NCI-H1105 treated with DMSO at 0.1 percent for 48 hours (cell line): ENCODE data around the gene NEO1.

ENCODE experiments used
- DNase-seq: peaks from one replicate; lab custom pipeline; 2025; lab: John Stamatoyannopoulos, UW

Gene NEO1

DNA sequence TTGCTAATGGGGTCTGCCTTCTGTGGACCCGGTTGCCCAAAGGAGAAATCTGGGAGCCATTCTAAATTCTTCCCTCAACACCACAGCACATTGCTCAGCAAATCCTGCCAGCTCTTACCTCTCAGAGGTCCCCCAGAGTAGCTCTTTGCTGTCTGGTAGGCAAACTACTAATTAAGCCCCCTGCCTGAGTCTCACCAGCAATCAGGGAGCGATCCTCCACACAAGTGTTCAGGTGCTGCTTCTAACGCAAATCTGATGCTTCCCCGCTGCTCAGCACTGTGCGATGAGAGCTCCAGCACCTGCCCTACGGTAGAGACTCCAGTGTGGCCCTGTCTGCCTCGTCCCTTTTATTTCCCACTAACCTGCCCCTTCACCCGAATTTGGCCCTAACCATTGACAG lies 256.0 kb downstream of the NEO1 start:
- DNase-seq, result no peak

DNA sequence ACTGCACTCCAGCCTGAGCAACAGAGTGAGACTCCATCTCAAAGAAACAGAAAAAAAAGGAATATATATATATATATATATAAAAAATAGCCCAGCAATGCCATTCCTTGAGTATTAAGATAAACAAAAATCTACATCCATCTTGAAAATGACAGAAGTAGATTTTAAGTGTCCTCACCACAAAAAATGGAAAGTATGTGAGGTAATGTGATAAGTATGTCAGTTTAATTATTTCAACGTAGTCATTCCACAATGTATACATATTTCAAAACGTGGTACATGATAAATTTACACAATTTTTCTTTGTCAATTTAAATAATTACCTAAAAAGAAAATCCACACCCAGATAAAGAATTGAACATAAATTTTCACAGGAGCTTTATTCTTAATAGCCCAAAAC lies 261.6 kb downstream of the NEO1 start:
- no peak for DNase-seq

DNA sequence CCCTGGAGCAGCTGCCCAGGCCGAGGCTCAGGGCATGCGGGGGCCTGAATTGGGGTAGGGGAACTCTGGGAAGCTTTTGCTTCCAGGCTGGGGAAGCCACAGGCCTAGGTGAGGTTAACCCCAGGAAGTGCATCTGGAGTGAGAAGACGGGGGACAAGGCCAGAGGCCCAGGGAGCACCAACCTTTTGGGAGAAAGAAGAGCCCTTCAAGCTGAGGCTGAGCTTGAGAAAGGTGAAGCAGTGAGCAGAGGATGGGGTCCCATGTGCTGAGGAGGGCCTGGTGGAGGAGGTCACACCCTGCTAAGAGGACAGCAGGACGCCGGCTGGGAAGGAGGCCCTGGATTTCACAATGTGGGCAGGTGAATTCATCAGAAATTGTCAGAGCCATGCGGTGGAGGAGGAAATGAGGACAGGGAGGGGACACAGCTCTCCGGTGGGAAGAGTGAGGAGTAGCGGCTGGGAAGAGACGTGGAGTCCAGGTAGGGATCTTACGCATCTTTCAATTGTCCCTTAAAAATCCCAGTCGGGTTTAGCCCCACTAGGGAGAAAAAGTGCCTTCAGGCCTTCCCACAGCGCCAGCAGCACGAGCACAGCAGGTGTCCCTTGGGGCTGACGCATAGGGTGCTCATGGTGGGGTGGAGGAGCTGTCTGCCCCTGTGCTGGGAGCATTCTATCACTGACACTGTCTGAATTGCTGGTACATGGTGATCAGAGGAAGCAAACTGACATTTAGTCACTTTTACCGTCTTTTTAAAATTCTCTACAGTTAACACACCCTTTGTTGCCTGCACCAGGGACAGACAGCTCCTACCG lies 265.6 kb downstream of the NEO1 start:
- DNase-seq, result no peak

- DNase-seq, result peak; percentile 4
Measured at GRCh38 chr15:73318463-73319351, 266.4 kb downstream of the NEO1 start.

DNA sequence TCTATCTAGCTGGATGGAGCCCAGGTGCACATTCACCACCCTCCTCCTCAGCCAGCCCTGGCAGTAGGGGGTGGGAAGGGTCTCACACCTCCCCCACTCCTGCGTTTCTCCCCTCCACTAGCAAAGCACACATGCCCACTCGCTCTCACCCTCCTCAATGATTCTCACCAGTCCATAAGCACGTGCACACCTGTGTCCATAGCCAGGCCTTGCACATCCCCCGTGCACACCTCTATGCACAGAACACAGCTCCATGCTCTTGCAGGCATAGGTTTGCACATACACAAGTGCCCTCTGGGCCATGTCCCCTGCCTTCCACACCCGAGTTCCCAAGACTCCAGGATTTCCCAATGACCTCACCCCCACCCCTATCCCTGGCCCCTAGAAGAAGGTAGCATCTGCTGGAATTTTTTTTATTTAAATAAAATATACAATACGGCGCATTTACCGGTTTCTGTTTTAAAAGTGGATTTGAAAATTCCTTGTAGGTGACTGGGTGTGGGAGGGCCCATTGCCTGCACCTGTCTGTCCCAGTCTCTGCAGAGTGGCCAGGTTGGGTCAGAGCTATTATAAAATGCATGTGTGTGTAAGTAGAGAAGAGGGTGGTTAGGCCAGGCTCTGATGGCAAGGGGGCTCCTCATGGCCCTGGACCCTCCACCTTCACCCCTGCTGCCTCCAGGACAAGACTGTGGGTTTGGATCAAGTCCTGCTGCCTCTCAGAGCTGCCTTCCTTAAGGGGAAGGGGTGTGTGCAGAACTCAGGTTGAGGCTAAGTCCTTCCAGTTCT lies 267.4 kb downstream of the NEO1 start:
- DNase-seq, result no peak

DNA sequence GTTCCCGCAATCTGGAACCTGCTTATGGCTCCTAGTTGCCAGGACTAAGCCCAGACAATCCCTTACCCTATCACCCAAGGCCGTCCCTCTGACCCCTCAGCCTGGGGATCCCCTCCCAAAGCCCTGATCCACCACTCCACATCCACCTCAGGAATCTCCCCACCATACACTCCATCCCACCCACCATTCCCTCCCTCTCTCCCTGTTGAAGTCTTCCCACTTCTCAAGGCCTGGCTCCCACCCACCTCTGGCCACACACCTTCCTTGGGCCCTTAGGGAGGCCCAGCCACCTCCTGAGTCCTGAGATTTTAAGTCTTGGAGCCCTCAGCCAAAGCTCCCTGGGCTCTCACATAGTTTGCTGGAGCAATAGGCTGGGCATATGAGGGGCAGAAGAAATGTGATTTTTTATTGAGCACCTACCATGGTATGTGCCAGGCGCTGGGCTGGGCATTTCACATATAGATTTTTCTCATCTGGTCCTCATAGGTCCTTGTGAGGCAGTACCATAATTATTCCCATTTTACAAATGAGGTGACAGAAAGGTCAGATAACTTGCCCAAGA lies 268.4 kb downstream of the NEO1 start:
- no peak for DNase-seq

DNA sequence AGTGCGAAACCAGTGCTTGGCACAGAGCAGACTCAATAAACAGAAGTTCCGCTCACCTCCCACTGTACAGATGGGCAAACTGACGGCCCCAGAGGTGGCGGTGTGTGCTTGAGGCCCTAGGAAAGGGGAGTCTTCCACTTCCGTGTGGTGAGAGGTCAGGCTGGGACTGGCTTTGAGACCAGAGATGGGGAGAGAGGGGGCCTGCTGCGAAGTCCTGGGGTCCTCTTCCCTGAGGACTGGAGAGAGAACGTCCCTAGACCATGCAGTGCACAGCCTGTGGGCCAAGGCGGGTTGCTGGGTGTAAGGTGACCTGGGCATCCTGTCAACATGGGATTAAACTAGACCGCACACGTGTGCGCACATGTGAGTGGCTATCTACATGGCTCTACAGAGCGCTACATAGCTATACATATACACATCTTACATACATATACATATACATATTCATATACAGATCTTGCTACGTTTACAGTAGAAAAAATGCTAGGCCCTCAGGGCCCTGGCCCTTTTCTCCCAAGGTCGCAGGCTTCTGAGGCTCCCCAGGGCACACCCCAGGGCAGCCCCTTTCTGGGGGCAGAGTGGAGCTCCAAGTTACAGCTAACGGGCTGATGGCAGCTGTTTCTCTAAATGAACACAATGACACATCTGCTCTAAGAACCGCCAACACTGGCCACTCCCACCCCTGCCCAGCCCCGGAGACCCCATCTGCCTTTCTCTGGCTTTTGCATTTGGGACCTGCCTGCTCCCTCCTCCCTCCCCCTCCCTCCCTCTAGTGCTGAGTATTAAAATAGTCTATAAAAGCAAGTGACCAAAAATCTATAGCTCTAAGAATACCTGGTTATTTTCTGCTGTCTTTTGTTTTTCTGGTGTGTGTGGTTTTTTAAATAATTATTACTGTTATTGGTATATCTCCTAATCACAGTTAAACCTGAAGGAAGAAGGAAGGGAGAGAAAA lies 269.5 kb downstream of the NEO1 start:
- no peak for DNase-seq

GRCh38 chr15:73322665-73323373 lies 270.6 kb downstream of the NEO1 start:
- DNase-seq, result no peak

DNA sequence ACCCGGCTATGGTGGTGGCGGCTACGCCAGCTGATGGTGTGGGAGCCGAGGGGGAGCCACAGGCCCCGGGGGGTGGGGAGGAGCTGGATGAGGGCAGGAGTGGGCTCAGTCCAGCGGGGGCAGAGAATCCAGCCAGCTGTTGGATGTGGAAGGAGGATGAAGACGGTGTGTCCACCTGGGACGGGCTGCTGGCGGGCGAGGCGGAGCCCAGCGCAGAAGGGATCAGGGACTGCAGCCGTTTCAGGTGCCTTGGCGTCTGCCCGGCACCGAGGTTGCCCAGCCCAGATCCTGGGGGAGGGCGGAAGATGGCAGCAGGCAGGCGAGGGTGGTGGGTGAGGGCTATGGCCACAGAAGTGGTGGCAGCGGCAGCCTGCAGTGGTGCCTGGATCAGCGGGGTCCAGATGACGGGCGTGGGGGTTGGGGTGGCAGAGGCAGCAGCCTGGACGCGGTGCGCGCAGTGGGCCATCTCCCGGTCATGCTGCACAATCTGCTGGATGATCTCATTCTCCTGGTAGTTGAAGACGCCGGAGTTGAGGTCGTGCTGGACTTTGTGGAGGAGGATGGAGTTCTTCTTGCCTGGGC lies 271.2 kb downstream of the NEO1 start:
- DNase-seq, result no peak

- no peak for DNase-seq
Measured at GRCh38 chr15:73323956-73324355, 271.7 kb downstream of the NEO1 start.

- DNase-seq, result no peak
Measured at GRCh38 chr15:73324496-73325170, 272.4 kb downstream of the NEO1 start.

DNA sequence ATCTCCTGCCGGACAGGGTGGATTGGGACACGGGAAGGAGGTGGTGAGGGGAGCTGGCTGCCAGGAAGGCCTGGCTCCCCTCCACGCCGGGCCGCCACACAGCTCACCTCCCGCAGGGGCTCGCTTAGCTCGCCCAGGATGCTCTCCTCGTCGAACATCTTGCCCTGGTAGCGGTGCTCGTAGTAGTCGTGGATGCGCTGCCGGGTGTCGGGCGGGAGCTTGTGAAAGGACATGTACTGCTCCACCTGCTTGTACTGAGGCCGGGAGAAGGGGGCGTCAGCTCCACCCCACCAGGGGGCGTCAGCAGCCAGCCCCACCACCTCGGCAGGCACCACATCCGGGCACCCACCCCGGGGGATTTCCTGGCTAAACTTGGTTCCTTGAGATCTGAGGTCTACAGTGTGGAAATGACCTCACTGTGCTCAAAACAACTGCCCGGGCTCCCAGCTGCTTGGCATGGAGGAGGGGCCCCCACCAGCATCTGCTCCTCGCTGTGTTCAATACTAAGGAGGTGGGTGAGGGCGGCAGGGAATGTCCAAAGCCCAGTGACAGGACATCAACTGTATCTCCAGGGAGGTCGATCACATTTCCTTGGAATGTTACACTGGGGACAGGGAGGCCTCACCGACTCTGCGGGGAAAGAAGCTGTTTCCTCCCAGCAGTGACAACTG lies 273.1 kb downstream of the NEO1 start:
- no peak for DNase-seq

- DNase-seq, result no peak
Measured at GRCh38 chr15:73326157-73326556, 273.9 kb downstream of the NEO1 start.

DNA sequence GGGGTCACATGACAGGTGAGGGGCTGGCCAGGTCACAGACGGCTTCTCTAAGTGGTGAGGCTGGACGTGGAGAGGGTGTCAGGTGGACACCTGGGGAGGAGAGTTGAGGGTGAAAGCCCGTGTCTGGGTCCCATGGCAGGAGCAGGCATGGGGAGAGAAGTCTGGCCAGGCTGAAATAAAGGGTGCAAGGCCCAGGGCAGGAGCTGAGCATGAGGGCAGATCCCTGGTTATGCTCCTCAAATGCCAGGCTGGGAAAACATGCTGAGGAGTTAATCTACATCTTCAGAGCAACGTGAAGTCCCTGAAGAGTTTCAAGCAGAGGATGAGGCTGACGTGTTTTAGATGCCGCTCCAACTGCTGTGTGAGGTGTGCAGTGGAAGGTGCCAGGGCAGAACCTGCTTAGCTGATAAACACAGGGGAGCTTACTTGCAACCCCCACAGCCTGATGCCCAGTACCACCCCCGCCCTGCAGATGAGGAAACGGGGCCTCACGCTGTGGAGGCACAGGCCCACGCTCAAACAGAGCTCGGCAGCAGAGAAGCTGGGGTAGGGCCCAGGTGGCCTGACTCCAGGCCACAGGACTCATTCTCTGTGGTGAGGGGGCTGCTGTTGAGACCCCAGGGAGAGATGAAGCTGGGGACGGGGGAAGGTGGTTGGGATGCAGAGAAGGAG lies 276.0 kb downstream of the NEO1 start:
- no peak for DNase-seq

DNA sequence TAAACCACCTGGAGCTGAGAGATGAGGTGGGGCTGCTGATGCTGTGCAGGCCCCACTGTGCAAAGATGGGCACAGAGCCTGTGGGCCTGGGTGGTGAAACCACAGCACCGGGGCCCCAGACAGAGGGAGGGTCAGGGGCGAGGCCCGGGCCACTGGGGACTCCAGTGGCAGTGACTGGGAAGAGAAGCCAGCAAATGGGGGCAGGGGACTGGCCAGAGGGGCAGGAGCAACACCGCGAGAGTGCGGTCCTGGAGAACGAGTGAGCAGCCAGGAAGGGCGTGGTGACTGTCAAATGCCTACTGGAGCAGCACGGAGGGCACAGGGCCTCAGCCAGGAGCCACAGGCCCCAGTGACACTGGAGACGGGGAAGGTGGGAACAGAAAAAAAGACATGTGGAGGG lies 276.7 kb downstream of the NEO1 start:
- DNase-seq, result no peak

DNA sequence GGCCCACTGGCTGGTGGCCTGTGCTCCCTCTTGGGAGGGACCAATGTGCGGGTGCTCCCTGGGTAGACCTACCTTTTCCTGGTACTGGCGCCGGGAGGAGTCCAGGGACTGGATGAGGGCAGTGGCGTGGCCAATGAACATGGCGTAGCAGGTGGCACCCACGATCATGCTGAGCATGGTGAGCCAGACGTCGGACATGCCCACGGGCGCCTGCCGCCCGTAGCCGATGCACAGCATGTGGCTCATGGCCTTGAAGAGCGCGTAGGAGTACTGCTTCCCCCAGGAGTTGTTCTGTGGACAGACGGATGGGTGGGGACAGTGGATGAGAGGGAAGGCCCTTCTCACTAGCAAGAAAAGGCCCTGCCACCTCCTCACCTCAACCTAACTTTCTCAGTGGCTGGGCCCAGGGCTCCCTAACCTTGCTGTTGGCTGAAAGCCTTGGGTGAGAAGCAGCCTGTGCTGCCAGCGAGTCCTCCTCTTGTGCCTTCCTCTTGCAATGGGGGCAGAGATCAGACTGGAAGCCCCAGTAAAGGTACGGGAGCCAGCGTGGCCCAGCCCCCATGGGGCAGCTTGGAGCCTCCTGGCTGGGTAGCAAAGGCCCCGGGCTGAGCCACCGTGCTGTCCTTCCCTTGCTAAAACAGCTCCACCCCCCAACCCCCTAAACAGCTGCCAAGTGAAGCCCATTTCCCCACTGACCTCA lies 277.4 kb downstream of the NEO1 start:
- no peak for DNase-seq

DNA sequence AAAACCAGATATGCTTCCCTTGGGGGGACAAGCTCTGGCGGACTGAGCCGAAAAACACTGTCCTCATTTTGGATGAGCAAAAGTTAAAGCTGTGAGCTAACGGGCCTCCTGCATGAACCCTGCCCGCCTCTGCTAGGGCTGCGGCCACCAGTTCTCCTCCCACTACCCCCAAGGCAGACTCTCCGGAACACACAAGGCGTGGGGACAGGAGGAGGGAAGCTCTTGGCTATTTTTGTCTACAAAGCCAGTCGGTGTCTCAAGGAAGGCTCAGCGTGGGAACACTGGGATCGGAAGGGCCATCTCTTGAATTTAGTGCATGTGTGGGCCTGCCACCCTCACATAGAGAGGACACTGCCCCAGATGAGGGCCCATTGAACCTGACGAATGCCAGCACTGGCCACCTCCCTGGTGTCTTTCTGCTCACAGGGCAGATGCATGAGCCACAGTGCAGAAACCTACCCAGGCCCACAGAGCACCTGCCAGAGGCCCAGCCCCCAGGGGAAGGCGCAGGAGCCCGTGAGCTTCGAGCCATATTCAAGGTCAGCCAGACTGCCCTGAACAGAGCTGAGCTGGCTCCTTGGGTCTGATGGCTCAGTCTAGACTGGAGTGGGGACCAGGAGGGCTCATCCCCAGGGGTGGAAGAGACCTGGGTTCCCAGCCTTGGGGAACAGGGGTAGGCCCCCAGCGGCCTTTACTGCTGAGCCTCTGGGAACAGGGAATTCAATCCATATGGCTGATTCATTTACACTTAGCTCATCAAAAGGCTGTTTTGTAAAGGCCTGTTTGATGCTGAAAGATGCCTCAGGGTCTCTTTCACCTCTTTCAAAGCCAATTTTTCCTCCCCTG lies 278.2 kb downstream of the NEO1 start:
- no peak for DNase-seq
